ENCODE data around the gene KIAA1549. TPM values are rescaled to one million over a fixed set of nuclear protein-coding genes. Genes with fewer than 3 reads are reported as not detected.

Gene KIAA1549
- total and polyA plus RNA-seq, 4 donors: 0.83 to 5.8 (median 3.6) TPM

DNA sequence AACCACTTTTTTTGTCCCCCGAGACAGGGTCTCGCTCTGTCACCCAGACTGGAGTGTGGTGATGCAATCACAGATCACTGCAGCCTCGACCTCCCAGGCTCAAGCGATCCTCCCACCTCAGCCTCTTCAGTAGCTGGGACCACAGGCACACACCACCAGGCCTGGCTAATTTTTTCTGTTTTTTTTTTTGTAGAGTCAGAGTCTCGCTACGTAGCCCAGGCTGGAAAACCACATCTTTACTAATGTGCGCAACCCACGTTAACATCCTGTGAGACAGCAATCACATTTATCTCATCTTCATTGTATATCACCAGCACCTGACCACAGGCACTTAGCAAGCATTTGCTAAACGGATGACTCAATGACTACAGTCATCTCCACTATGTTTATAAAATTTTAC is 105.4 kb downstream of the KIAA1549 start:
- DNase-seq (no peak), ATAC-seq (ENCODE audit: insufficient read depth, low FRiP score) (no peak)
- no peaks in the 10 kb centered on the region for H3K27me3 ChIP-seq (ENCODE audit: control insufficient read depth in 3 of 3, insufficient read depth in 3 of 3, low read length in 2 of 3)
- no peaks in the 10 kb centered on the region for H3K9me3 ChIP-seq (ENCODE audit: control insufficient read depth in 4 of 4, insufficient read depth in 3 of 4, low read length in 3 of 4)
- 73 to 77% methylated on average over 9 of the region's 9 CpGs for WGBS, 2 donors
- H3K4me1 ChIP-seq (ENCODE audit: control insufficient read depth in 5 of 5, insufficient read depth in 5 of 5, low read length in 5 of 5): peaks cover 0 to 5% (median 0%) of the 10 kb centered on the region in 5 donors
- TF ChIP-seq, protein P1, sequence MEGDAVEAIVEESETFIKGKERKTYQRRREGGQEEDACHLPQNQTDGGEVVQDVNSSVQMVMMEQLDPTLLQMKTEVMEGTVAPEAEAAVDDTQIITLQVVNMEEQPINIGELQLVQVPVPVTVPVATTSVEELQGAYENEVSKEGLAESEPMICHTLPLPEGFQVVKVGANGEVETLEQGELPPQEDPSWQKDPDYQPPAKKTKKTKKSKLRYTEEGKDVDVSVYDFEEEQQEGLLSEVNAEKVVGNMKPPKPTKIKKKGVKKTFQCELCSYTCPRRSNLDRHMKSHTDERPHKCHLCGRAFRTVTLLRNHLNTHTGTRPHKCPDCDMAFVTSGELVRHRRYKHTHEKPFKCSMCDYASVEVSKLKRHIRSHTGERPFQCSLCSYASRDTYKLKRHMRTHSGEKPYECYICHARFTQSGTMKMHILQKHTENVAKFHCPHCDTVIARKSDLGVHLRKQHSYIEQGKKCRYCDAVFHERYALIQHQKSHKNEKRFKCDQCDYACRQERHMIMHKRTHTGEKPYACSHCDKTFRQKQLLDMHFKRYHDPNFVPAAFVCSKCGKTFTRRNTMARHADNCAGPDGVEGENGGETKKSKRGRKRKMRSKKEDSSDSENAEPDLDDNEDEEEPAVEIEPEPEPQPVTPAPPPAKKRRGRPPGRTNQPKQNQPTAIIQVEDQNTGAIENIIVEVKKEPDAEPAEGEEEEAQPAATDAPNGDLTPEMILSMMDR (IDR thresholded peaks at IDR 0.05; ENCODE audit: control extremely low read depth, extremely low read depth): no peak
- H3K4me3 ChIP-seq: no peak overlapping the region
- no peak overlapping the region for H3K9ac ChIP-seq (ENCODE audit: insufficient read depth in 1 of 2, low read length in 2 of 2)
- H3K27ac ChIP-seq (ENCODE audit: low read depth in 1 of 2, low read length in 1 of 2): no peak overlapping the region
- H3K36me3 ChIP-seq (ENCODE audit: control insufficient read depth in 4 of 4, insufficient read depth in 4 of 4, low read length in 4 of 4): peaks cover 2 to 7% (median 3%) of the 10 kb centered on the region in 4 donors

DNA sequence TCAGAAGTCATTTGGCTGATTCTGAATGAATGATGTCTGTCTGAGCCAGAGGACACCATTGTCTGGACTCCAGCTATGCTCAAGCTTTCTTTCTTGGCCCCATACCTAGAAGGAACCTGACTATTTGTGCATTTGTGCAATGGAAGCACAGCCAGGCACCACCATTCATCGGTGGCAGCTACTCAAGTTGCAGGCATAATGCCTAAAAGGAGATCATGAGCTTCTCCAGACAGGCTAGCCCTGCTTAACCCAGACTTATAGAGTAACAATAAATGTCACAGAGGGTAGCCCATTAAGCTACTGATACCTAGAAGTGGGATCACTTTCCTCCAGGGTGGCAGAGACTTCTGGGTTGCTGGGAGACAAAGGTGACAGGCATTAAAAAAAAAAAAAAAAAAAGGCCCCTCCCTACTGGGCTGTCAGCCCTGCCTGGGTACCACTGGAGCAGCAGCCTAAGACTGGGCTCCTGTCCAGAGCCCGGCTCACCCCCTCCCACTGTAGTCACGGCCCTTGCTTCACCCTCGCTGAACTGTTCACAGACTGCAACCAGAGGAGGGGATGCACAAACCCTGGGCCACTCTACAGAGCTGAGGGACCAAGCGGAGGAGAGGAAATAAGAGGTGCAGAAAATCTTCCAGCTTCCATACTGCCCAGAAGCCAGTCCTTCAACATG is 107.8 kb downstream of the KIAA1549 start:
- TF ChIP-seq, protein P1 (IDR thresholded peaks at IDR 0.05; ENCODE audit: control extremely low read depth, extremely low read depth): no peak
- H3K27ac ChIP-seq (ENCODE audit: low read depth in 1 of 2, low read length in 1 of 2): no peak overlapping the region
- H3K9ac ChIP-seq (ENCODE audit: insufficient read depth in 1 of 2, low read length in 2 of 2): no peak overlapping the region
- H3K4me3 ChIP-seq: no peak overlapping the region
- ATAC-seq (ENCODE audit: insufficient read depth, low FRiP score) (no peak), DNase-seq (peak in 2 of 3 donors; percentile 24 to 25)
- H3K27me3 ChIP-seq (ENCODE audit: control insufficient read depth in 3 of 3, insufficient read depth in 3 of 3, low read length in 2 of 3): no peaks in the 10 kb centered on the region
- H3K4me1 ChIP-seq (ENCODE audit: control insufficient read depth in 5 of 5, insufficient read depth in 5 of 5, low read length in 5 of 5): peaks cover 0 to 5% (median 0%) of the 10 kb centered on the region in 5 donors
- WGBS, 2 donors: 80 to 95% methylated on average over 5 of the region's 5 CpGs
- peaks cover 0 to 14% (median 5%) of the 10 kb centered on the region in 4 donors for H3K36me3 ChIP-seq (ENCODE audit: control insufficient read depth in 4 of 4, insufficient read depth in 4 of 4, low read length in 4 of 4)
- H3K9me3 ChIP-seq (ENCODE audit: control insufficient read depth in 4 of 4, insufficient read depth in 3 of 4, low read length in 3 of 4): no peaks in the 10 kb centered on the region

DNA sequence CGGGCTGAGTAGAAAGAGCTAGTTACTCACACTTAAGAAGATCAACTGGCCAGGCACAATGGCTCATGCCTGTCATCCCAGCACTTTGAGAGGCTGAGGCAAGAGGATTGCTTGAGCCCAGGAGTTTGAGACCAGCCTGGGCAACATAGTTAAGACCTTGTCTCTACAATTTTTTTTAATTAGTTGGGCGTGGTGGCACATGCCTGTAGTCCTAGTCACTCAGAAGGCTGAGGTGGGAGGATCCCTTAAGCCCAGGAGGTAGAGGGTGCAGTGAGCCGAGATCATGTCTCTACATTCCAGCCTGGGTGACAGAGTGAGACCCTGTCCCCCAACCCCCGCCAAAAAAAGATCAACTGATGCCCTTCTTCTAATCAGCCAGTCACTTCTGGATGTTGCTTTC is 108.6 kb downstream of the KIAA1549 start:
- peaks cover 0 to 5% (median 0%) of the 10 kb centered on the region in 5 donors for H3K4me1 ChIP-seq (ENCODE audit: control insufficient read depth in 5 of 5, insufficient read depth in 5 of 5, low read length in 5 of 5)
- no peak overlapping the region for H3K27ac ChIP-seq (ENCODE audit: low read depth in 1 of 2, low read length in 1 of 2)
- 93 to 96% methylated on average over 4 of the region's 4 CpGs for WGBS, 2 donors
- ATAC-seq (ENCODE audit: insufficient read depth, low FRiP score) (no peak), DNase-seq (no peak)
- no peaks in the 10 kb centered on the region for H3K9me3 ChIP-seq (ENCODE audit: control insufficient read depth in 4 of 4, insufficient read depth in 3 of 4, low read length in 3 of 4)
- H3K27me3 ChIP-seq (ENCODE audit: control insufficient read depth in 3 of 3, insufficient read depth in 3 of 3, low read length in 2 of 3): no peaks in the 10 kb centered on the region
- H3K4me3 ChIP-seq: no peak overlapping the region
- H3K9ac ChIP-seq (ENCODE audit: insufficient read depth in 1 of 2, low read length in 2 of 2): no peak overlapping the region
- peaks cover 3 to 14% (median 7%) of the 10 kb centered on the region in 4 donors for H3K36me3 ChIP-seq (ENCODE audit: control insufficient read depth in 4 of 4, insufficient read depth in 4 of 4, low read length in 4 of 4)
- TF ChIP-seq, protein P1 (IDR thresholded peaks at IDR 0.05; ENCODE audit: control extremely low read depth, extremely low read depth): no peak

DNA sequence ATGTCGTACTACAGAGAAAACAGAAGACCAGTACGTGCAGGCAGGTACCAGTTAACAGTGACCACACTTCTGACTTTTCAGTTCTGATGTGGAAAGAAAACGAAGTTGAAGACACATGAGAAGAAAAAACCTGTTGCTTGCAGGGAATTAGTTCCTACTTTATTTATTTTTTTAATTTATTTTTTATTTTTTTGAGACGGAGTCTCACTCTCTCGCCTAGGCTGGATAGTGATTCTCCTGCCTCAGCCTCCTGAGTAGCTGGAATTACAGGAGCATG is 109.4 kb downstream of the KIAA1549 start:
- peaks cover 5 to 16% (median 11%) of the 10 kb centered on the region in 4 donors for H3K36me3 ChIP-seq (ENCODE audit: control insufficient read depth in 4 of 4, insufficient read depth in 4 of 4, low read length in 4 of 4)
- H3K9me3 ChIP-seq (ENCODE audit: control insufficient read depth in 4 of 4, insufficient read depth in 3 of 4, low read length in 3 of 4): no peaks in the 10 kb centered on the region
- ATAC-seq (ENCODE audit: insufficient read depth, low FRiP score) (no peak), DNase-seq (no peak)
- H3K4me3 ChIP-seq: no peak overlapping the region
- 96 to 98% methylated on average over 5 of the region's 5 CpGs for WGBS, 2 donors
- H3K27me3 ChIP-seq (ENCODE audit: control insufficient read depth in 3 of 3, insufficient read depth in 3 of 3, low read length in 2 of 3): no peaks in the 10 kb centered on the region
- no peak overlapping the region for H3K27ac ChIP-seq (ENCODE audit: low read depth in 1 of 2, low read length in 1 of 2)
- TF ChIP-seq, protein P1 (IDR thresholded peaks at IDR 0.05; ENCODE audit: control extremely low read depth, extremely low read depth): no peak
- peaks cover 0 to 5% (median 0%) of the 10 kb centered on the region in 5 donors for H3K4me1 ChIP-seq (ENCODE audit: control insufficient read depth in 5 of 5, insufficient read depth in 5 of 5, low read length in 5 of 5)
- H3K9ac ChIP-seq (ENCODE audit: insufficient read depth in 1 of 2, low read length in 2 of 2): no peak overlapping the region
